Adrenal gland (tissue), 12 donors: ENCODE data around the gene BAHCC1. TPM values are rescaled to one million over a fixed set of nuclear protein-coding genes. Genes with fewer than 3 reads are reported as not detected.
A peak's percentile ranks its signal among the peaks of the same experiment; 100 is the strongest.

Source experiments
- DNase-seq, 7 donors: peaks; one replicate each; pipeline ENCODE4 v3.0.0-alpha.2; 2019 to 2020
- H3K27ac ChIP-seq, 5 donors: fragments of 200-600 bp; sonication (generic) in 4 of 5; 1 replicate in 3 of 5; 2 replicates in 2 of 5; pipeline versions ENCODE4 v1.5.1 to v1.8.0; 2016 to 2020; ENCODE audit warnings: mild to moderate bottlenecking in 1 of 5
- H3K27me3 ChIP-seq: fragments of 200-600 bp; 2 replicates; pipeline ENCODE4 v1.8.0; 2021
- H3K36me3 ChIP-seq, 2 donors: fragments of 200-600 bp; replicated peaks in 1 of 2; 1 replicate in 1 of 2; 2 replicates in 1 of 2; pipeline versions ENCODE4 v1.5.1 to v1.8.0; 2018 to 2022
- H3K4me1 ChIP-seq, 2 donors: fragments of 200-600 bp; replicated peaks in 1 of 2; 1 replicate in 1 of 2; 2 replicates in 1 of 2; pipeline versions ENCODE4 v1.5.1 to v1.8.0; 2018 to 2021
- H3K4me3 ChIP-seq, 4 donors: fragments of 200-600 bp; sonication (generic) in 3 of 4; one replicate each; pipeline ENCODE4 v1.5.1; 2016 to 2018
- H3K9me3 ChIP-seq, 3 donors: fragments of 200-600 bp; sonication (generic) in 1 of 3; replicated peaks in 1 of 3; 1 replicate in 2 of 3; 2 replicates in 1 of 3; pipeline versions ENCODE4 v1.5.1 to v1.8.0; 2016 to 2021
- POLR2A ChIP-seq, 2 donors: fragments of 450-650 bp; IDR thresholded peaks; one replicate each; pipeline ENCODE4 v1.6.1; 2017; ENCODE audit warnings: antibody characterized with exemption in 2 of 2, mild to moderate bottlenecking in 2 of 2, moderate library complexity in 1 of 2
- WGBS, 4 donors: extraction: QIAGEN DNeasy Blood & Tissue Kit in 2 of 4; methylation state at CpG; one replicate each; pipeline versions ENCODE4 v1.1.5 to v1.1.7; 2013 to 2017; 5-methylcytosine and 5-hydroxymethylcytosine counted together
- intact Hi-C, 2 donors: fragments of 100-400 bp; cut with DNase I; formaldehyde crosslinking; loops; one replicate each; pipeline versions ENCODE4 v1.14.1 to v1.15.0; 2022 to 2023
- polyA plus RNA-seq, 3 donors: library from polyadenylated mRNA; stranded (reverse); fragments of 200-250 nt in 2 of 3; fragments of 350-450 nt in 1 of 3; fragmentation: Illumina TruSeq in 1 of 3; extraction: RNeasy Lipid Tissue Mini Kit (QIAGEN cat#74804) in 1 of 3; gene quantifications; one replicate each; pipeline ENCODE4 v1.2.3, GENCODE V29; 2013 to 2014
- total RNA-seq, 9 donors: library from RNA; depleted of rRNA in 4 of 9; stranded (reverse); fragments of >200 nt in 4 of 9; fragments of 120-200 nt in 1 of 9; fragmentation: NEBNext Ultra II Directional in 1 of 9; extraction: Animal tissue kit (Norgen Biotek cat#: 25700) in 1 of 9; gene quantifications; one replicate each; pipeline versions ENCODE4 v1.1.0 to v1.2.4, GENCODE V29; 2013 to 2023
- TF ChIP-seq, protein P1 (sequence below), 6 experiments: fragments of 450-650 bp in 4 of 6; fragments of 200-600 bp in 2 of 6; sonication (generic) in 1 of 6; IDR thresholded peaks; 1 replicate in 5 of 6; 2 replicates in 1 of 6; pipeline versions ENCODE4 v1.5.1 to v1.8.0; 2016 to 2021; ENCODE audit warnings: antibody characterized with exemption in 6 of 6, mild to moderate bottlenecking in 2 of 6, moderate library complexity in 1 of 6
- donor health status: healthy with polysubstance abuse.
- donor health status: Bipolar disorder and iron deficiency.
- donor health status: DM: yes; HTN: yes; CAD: no.
- donor health status: DM: no; HTN: no; CAD: no.
- donor health status: DM: no; HTN: no; CAD: no.
- donor health status: DM: yes; HTN: yes; CAD: no.

BAHCC1 gene
- total and polyA plus RNA-seq, 12 donors, result 1.7 to 68.0 (median 18.4) TPM

DNA sequence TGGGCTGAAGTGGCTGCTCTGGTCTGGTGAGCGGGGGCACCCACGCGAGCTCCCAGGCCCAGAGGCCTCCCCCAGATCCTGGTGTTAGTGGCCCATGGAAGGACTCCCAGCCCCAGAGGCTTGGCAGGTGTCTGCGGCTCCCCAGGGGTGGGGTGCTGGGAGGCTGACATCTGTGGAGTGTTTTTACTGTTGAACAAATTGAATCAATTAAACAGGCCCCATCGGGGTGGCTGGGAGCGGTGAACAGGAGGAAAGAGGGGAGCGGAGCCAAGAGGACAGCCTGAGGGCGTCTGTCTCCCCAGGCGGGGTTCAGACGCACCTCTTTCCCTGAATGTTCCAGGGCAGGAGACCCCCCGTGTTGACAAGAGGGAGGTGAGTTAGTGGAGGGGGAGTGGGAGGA lies 87.4 kb downstream of the BAHCC1 start:
- H3K4me3 ChIP-seq, result no peak overlapping the region
- intact Hi-C loops, result loop anchor here (5.0 to 10.0 kb wide), 4 partner anchors 88 to 338 kb away; partner anchors contain the start of genes BAHCC1 (in 1 of the 2) and SLC38A10 (in 1 of the 2)
- DNase-seq, result no peak
- 82 to 86% (median 83%) methylated on average over 11 of the region's 11 CpGs for WGBS, 4 donors
- peaks cover 18 to 43% of the 10 kb centered on the region in 2 donors for H3K4me1 ChIP-seq
- TF ChIP-seq, protein P1, sequence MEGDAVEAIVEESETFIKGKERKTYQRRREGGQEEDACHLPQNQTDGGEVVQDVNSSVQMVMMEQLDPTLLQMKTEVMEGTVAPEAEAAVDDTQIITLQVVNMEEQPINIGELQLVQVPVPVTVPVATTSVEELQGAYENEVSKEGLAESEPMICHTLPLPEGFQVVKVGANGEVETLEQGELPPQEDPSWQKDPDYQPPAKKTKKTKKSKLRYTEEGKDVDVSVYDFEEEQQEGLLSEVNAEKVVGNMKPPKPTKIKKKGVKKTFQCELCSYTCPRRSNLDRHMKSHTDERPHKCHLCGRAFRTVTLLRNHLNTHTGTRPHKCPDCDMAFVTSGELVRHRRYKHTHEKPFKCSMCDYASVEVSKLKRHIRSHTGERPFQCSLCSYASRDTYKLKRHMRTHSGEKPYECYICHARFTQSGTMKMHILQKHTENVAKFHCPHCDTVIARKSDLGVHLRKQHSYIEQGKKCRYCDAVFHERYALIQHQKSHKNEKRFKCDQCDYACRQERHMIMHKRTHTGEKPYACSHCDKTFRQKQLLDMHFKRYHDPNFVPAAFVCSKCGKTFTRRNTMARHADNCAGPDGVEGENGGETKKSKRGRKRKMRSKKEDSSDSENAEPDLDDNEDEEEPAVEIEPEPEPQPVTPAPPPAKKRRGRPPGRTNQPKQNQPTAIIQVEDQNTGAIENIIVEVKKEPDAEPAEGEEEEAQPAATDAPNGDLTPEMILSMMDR (IDR thresholded peaks at IDR 0.05), result no peak
- no peak for TF ChIP-seq POLR2A (IDR thresholded peaks at IDR 0.05)
- no peaks in the 10 kb centered on the region for H3K36me3 ChIP-seq
- H3K27ac ChIP-seq, result peak overlapping the region in 1 of 5 donors; percentile 17
- no peaks in the 10 kb centered on the region for H3K27me3 ChIP-seq
- no peaks in the 10 kb centered on the region for H3K9me3 ChIP-seq

DNA sequence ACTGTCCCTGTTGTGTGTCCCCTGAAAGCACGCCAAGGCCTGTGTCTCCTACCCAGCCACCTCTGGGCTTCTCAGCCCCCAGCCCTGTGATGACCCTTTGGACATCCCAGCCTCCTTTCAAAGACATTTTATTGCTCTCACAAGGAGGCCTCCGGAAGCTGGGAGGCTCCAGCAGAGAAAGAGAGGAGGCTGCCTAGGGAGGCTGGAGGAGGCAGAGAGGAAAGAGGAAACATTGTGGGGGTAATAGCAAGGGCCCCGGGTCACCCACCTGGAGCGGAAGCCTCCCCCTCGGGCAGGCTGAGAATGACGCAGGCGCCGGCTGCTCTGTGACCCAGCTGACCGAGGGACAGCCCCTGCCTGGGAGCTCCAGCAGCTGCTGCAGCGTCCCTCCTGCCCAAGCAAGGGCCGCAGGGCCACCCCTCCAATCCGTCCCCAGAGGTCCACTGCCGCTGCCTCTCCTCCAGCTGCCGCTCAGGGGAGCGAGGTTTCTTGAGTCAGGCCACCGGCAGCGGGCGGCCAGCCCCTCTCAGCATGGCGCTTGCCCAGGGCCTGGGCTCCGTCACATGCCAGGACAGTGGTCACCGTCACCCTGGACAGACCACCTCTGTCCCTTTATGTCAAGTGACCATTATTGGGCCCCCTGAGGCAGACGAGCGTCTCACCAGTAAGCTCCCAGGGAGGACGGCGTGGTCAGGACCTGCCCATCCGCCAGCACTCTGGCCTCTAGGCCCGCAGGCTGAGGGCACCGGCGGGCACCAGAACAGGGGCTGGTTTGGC lies 88.0 kb downstream of the BAHCC1 start:
- H3K9me3 ChIP-seq, result no peaks in the 10 kb centered on the region
- intact Hi-C loops, result loop anchor here (5.0 to 10.0 kb wide), 4 partner anchors 88 to 338 kb away; partner anchors contain the start of genes BAHCC1 (in 1 of the 2) and SLC38A10 (in 1 of the 2)
- no peaks in the 10 kb centered on the region for H3K36me3 ChIP-seq
- H3K27me3 ChIP-seq, result no peaks in the 10 kb centered on the region
- peak in 1 of 7 donors; percentile 41 for DNase-seq
- H3K4me3 ChIP-seq, result no peak overlapping the region
- H3K27ac ChIP-seq, result peak overlapping the region in 1 of 5 donors; percentile 17
- no peak for TF ChIP-seq POLR2A (IDR thresholded peaks at IDR 0.05)
- TF ChIP-seq, protein P1 (IDR thresholded peaks at IDR 0.05), result no peak
- WGBS, 4 donors, result 62 to 86% (median 64%) methylated on average over 11 to 29 of the region's 29 CpGs
- peaks cover 22 to 47% of the 10 kb centered on the region in 2 donors for H3K4me1 ChIP-seq

DNA sequence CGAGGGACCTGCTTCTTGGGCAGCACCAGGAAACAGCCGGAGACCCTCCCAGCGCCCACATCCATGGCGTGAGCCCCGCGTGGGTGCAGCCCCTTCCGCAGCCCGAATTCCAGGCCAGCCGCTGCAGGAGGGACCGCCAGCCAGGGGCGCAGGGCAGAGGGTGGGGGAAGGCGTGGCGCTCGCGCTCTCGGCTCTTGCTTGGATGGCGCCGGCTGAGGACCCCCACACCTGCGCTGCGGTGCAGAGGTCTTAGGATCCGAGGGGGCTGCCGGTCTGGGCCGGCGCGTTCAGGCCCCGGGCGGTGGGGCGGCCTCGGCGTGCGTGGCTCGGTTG lies 88.6 kb downstream of the BAHCC1 start:
- H3K9me3 ChIP-seq, result no peaks in the 10 kb centered on the region
- no peak for DNase-seq
- H3K36me3 ChIP-seq, result no peaks in the 10 kb centered on the region
- peak overlapping the region in 2 of 4 donors; percentile 15 to 44 for H3K4me3 ChIP-seq
- no peaks in the 10 kb centered on the region for H3K27me3 ChIP-seq
- TF ChIP-seq, protein P1 (IDR thresholded peaks at IDR 0.05), result no peak
- TF ChIP-seq POLR2A (IDR thresholded peaks at IDR 0.05), result no peak
- intact Hi-C loops, result loop anchor here (5.0 to 10.0 kb wide), 4 partner anchors 89 to 339 kb away; partner anchors contain the start of genes BAHCC1 (in 1 of the 2) and SLC38A10 (in 1 of the 2)
- WGBS, 4 donors, result 24 to 33% (median 29%) methylated on average over 5 to 32 of the region's 32 CpGs
- no peak overlapping the region for H3K27ac ChIP-seq
- peaks cover 26 to 52% of the 10 kb centered on the region in 2 donors for H3K4me1 ChIP-seq

DNA sequence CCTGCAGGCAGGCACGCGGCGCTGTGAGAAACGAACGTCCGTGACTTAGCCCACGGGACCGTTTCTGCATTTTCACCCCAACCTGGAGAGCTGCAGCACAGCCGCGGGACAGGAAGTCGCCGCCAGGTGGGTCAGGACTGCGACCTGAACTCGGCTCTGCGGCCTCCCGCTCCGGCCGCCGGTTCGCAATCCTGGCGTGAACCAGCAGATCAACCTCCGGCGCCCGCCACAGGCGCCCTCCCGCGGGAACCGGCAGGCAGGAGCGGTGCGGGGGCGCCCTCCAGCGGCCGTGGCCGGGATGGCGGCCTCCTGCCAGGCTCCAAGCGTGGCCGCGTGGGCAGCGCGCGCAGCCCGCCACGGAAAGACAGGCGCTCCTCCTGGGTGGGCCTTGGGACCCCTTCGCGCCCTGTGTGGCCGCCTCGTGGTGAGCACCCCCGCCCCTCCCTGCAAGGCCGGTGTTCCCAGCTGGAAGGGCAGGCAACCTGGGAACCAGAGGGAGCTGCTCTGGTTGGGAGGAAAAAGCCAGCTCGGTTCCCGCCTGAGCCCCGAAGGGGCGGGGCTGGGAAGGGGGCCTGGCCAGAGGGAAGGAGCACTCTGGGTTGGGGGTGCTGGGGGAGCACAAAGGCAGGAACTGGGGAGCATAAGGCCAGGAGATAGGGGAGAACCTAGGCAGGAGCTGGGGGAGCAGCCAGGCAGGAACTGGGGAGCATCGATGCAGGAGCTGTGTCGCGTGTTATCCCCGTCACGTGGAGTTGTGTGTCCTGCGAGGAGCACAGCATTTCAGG lies 89.1 kb downstream of the BAHCC1 start:
- H3K27ac ChIP-seq, result no peak overlapping the region
- peak; percentile 83 to 90 (median 89) for DNase-seq
- H3K9me3 ChIP-seq, result no peaks in the 10 kb centered on the region
- H3K4me1 ChIP-seq, result peaks cover 26 to 54% of the 10 kb centered on the region in 2 donors
- peak overlapping the region in 2 of 4 donors; percentile 15 to 44 for H3K4me3 ChIP-seq
- WGBS, 4 donors, result 6 to 12% (median 8%) methylated on average over 12 to 60 of the region's 60 CpGs
- TF ChIP-seq, protein P1 (IDR thresholded peaks at IDR 0.05), result peak; percentile 56 to 100 (median 84)
- peak in 1 of 2 donors; percentile 34 for TF ChIP-seq POLR2A (IDR thresholded peaks at IDR 0.05)
- intact Hi-C loops, result loop anchor here (5.0 to 10.0 kb wide), 4 partner anchors 90 to 340 kb away; partner anchors contain the start of genes BAHCC1 (in 1 of the 2) and SLC38A10 (in 1 of the 2)
- no peaks in the 10 kb centered on the region for H3K27me3 ChIP-seq
- H3K36me3 ChIP-seq, result no peaks in the 10 kb centered on the region
